Testis (tissue), 2 donors: ENCODE results near the gene ELFN2.

Experiments used
- CTCF ChIP-seq, 3 experiments: fragments of 450-650 bp in 2 of 3; fragments of 200-600 bp in 1 of 3; sonication (generic) in 1 of 3; IDR thresholded peaks; one replicate each; pipeline ENCODE4 v1.5.1; 2016 to 2019; ENCODE audit warnings: antibody characterized with exemption in 3 of 3, mild to moderate bottlenecking in 2 of 3, moderate library complexity in 1 of 3
- POLR2A ChIP-seq: fragments of 450-650 bp; IDR thresholded peaks from one replicate; pipeline ENCODE4 v1.6.1; 2017; ENCODE audit warnings: antibody characterized with exemption, mild to moderate bottlenecking, moderate library complexity

DNA sequence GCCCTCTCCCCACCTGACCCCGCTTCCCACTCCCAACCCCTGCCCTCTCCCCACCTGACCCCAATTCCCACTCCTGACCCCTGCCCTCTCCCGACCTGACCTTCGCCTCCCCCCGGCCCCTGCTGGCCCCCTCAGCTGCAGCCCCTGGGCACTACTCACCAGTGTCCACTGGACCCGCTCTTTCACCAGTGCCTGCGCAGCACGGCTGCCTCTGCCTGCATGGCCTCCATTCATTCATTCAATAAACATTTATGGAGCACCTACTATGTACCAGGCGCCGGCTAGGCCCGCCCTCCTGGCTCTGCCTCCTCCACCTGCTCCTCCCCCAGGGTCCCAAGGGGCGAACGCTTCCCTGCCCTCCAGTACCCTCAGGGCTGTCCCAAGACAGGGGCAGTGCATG lies 42.6 kb downstream of the ELFN2 start:
- TF ChIP-seq CTCF (IDR thresholded peaks at IDR 0.05) (no peak), POLR2A (no peak)
